ENCODE results near the gene STEAP1B.

Gene STEAP1B

GRCh38 chr7:22418251-22419046 lies 81.5 kb downstream of the STEAP1B start:
- Histone ChIP-seq H3K4me3 (ENCODE audit: severe bottlenecking) (no peak overlapping the region), H3K36me3 (ENCODE audit: low read depth) (no peaks in the 10 kb centered on the region), H3K4me1 (ENCODE audit: insufficient read depth, poor library complexity, severe bottlenecking) (no peaks in the 10 kb centered on the region), H3K27ac (ENCODE audit: poor library complexity, severe bottlenecking) (no peak overlapping the region), H3K27me3 (ENCODE audit: insufficient read depth, poor library complexity, severe bottlenecking) (no peaks in the 10 kb centered on the region), H3K9me3 (ENCODE audit: severe bottlenecking) (no peaks in the 10 kb centered on the region)
- ATAC-seq (ENCODE audit: low read depth): no peak
- no peak for DNase-seq (ENCODE audit: low spot score)
- no peak for TF ChIP-seq CTCF (IDR thresholded peaks at IDR 0.05; ENCODE audit: poor library complexity, severe bottlenecking)

GRCh38 chr7:22417841-22418240 lies 82.1 kb downstream of the STEAP1B start:
- Histone ChIP-seq H3K4me1 (ENCODE audit: insufficient read depth, poor library complexity, severe bottlenecking) (no peaks in the 10 kb centered on the region), H3K36me3 (ENCODE audit: low read depth) (no peaks in the 10 kb centered on the region), H3K4me3 (ENCODE audit: severe bottlenecking) (no peak overlapping the region), H3K27me3 (ENCODE audit: insufficient read depth, poor library complexity, severe bottlenecking) (no peaks in the 10 kb centered on the region), H3K9me3 (ENCODE audit: severe bottlenecking) (no peaks in the 10 kb centered on the region), H3K27ac (ENCODE audit: poor library complexity, severe bottlenecking) (no peak overlapping the region)
- ATAC-seq (ENCODE audit: low read depth) (no peak), DNase-seq (ENCODE audit: low spot score) (no peak)
- no peak for TF ChIP-seq CTCF (IDR thresholded peaks at IDR 0.05; ENCODE audit: poor library complexity, severe bottlenecking)

GRCh38 chr7:22417349-22417748 lies 82.6 kb downstream of the STEAP1B start:
- no peak for DNase-seq (ENCODE audit: low spot score)
- no peak overlapping the region for H3K27ac ChIP-seq (ENCODE audit: poor library complexity, severe bottlenecking)
- ATAC-seq (ENCODE audit: low read depth): no peak

GRCh38 chr7:22414424-22414823 lies 85.6 kb downstream of the STEAP1B start:
- no peak overlapping the region for H3K4me3 ChIP-seq (ENCODE audit: severe bottlenecking)
- H3K36me3 ChIP-seq (ENCODE audit: low read depth): no peaks in the 10 kb centered on the region
- no peak overlapping the region for H3K27ac ChIP-seq (ENCODE audit: poor library complexity, severe bottlenecking)
- H3K9me3 ChIP-seq (ENCODE audit: severe bottlenecking): no peaks in the 10 kb centered on the region
- DNase-seq (ENCODE audit: low spot score): no peak
- H3K27me3 ChIP-seq (ENCODE audit: insufficient read depth, poor library complexity, severe bottlenecking): no peaks in the 10 kb centered on the region
- no peak for TF ChIP-seq CTCF (IDR thresholded peaks at IDR 0.05; ENCODE audit: poor library complexity, severe bottlenecking)
- ATAC-seq (ENCODE audit: low read depth): no peak
- H3K4me1 ChIP-seq (ENCODE audit: insufficient read depth, poor library complexity, severe bottlenecking): no peaks in the 10 kb centered on the region

More at GRCh38 chr7:22417349-22417748, 82.6 kb downstream of the STEAP1B start:
- no peaks in the 10 kb centered on the region for H3K4me1 ChIP-seq (ENCODE audit: insufficient read depth, poor library complexity, severe bottlenecking)
- no peak overlapping the region for H3K4me3 ChIP-seq (ENCODE audit: severe bottlenecking)
- no peaks in the 10 kb centered on the region for H3K9me3 ChIP-seq (ENCODE audit: severe bottlenecking)
- no peaks in the 10 kb centered on the region for H3K36me3 ChIP-seq (ENCODE audit: low read depth)
- H3K27me3 ChIP-seq (ENCODE audit: insufficient read depth, poor library complexity, severe bottlenecking): no peaks in the 10 kb centered on the region
- no peak for TF ChIP-seq CTCF (IDR thresholded peaks at IDR 0.05; ENCODE audit: poor library complexity, severe bottlenecking)

GRCh38 chr7:22413211-22413610 lies 86.8 kb downstream of the STEAP1B start:
- no peak for ATAC-seq (ENCODE audit: low read depth)
- DNase-seq (ENCODE audit: low spot score): no peak
- no peaks in the 10 kb centered on the region for H3K4me1 ChIP-seq (ENCODE audit: insufficient read depth, poor library complexity, severe bottlenecking)

More at GRCh38 chr7:22413211-22413610, 86.8 kb downstream of the STEAP1B start:
- Histone ChIP-seq H3K9me3 (ENCODE audit: severe bottlenecking) (no peaks in the 10 kb centered on the region), H3K36me3 (ENCODE audit: low read depth) (no peaks in the 10 kb centered on the region), H3K4me3 (ENCODE audit: severe bottlenecking) (no peak overlapping the region), H3K27me3 (ENCODE audit: insufficient read depth, poor library complexity, severe bottlenecking) (no peaks in the 10 kb centered on the region), H3K27ac (ENCODE audit: poor library complexity, severe bottlenecking) (no peak overlapping the region)
- no peak for TF ChIP-seq CTCF (IDR thresholded peaks at IDR 0.05; ENCODE audit: poor library complexity, severe bottlenecking)

Data from RWPE2 (cell line).